ENCODE measurements around the gene PTPRR. TPM values are rescaled to one million over a fixed set of nuclear protein-coding genes. Genes with fewer than 3 reads are reported as not detected.

Gene PTPRR
- total RNA-seq, 1 experiment from 2014 or later, result 0.46 TPM

- POLR2A ChIA-PET, result interaction anchor here (0.6 to 0.7 kb wide), 2 partner anchors 91 to 713 kb away, joined by 3 to 5 read pairs; no protein-coding TSS in a partner anchor
These were observed 77.2 kb downstream of the PTPRR start for GRCh38 chr12:70843363-70843762.

More at GRCh38 chr12:70843363-70843762, 77.2 kb downstream of the PTPRR start:
- CTCF ChIA-PET, result no interaction called here
- Mint-ChIP-seq H3K27ac (no peak overlapping the region), H3K36me3 (no peaks in the 10 kb centered on the region), H3K4me3 (no peak overlapping the region), H3K4me1 (peaks cover 6% of the 10 kb centered on the region), H3K9me3 (no peaks in the 10 kb centered on the region), H3K27me3 (ENCODE audit: low read depth) (no peaks in the 10 kb centered on the region)
- ATAC-seq (no peak), DNase-seq (ENCODE audit: low spot score) (no peak)
- TF ChIP-seq ZNF425 (CRISPR knock-in tag; conservative IDR thresholded peaks at IDR 0.05) (no peak), FOXP4 (CRISPR knock-in tag; IDR thresholded peaks at IDR 0.05) (no peak), ZNF317 (CRISPR knock-in tag; IDR thresholded peaks at IDR 0.05; ENCODE audit: borderline replicate concordance, low read depth) (no peak), ETV6 (CRISPR knock-in tag; IDR thresholded peaks at IDR 0.05) (no peak), EMX1 (CRISPR knock-in tag; IDR thresholded peaks at IDR 0.05) (no peak), JUN (CRISPR knock-in tag; IDR thresholded peaks at IDR 0.05) (no peak), ZNF512 (CRISPR knock-in tag; IDR thresholded peaks at IDR 0.05; ENCODE audit: borderline replicate concordance) (no peak), AFF4 (CRISPR knock-in tag; IDR thresholded peaks at IDR 0.05; ENCODE audit: borderline replicate concordance) (no peak), ARID4B (CRISPR knock-in tag; IDR thresholded peaks at IDR 0.05; ENCODE audit: borderline replicate concordance) (no peak), HMGA2 (CRISPR knock-in tag; IDR thresholded peaks at IDR 0.05) (no peak), JAZF1 (CRISPR knock-in tag; IDR thresholded peaks at IDR 0.05) (no peak), CDX4 (CRISPR knock-in tag; IDR thresholded peaks at IDR 0.05; ENCODE audit: borderline replicate concordance) (no peak)

Data from WTC11 (cell line).